Measurements from ENCODE around the gene CELF4. TPM values are rescaled to one million over a fixed set of nuclear protein-coding genes. Genes with fewer than 3 reads are reported as not detected.

Gene CELF4
- total and polyA plus RNA-seq, 7 donors = 0.60 to 5.0 (median 1.8) TPM; not detected in 1

DNA sequence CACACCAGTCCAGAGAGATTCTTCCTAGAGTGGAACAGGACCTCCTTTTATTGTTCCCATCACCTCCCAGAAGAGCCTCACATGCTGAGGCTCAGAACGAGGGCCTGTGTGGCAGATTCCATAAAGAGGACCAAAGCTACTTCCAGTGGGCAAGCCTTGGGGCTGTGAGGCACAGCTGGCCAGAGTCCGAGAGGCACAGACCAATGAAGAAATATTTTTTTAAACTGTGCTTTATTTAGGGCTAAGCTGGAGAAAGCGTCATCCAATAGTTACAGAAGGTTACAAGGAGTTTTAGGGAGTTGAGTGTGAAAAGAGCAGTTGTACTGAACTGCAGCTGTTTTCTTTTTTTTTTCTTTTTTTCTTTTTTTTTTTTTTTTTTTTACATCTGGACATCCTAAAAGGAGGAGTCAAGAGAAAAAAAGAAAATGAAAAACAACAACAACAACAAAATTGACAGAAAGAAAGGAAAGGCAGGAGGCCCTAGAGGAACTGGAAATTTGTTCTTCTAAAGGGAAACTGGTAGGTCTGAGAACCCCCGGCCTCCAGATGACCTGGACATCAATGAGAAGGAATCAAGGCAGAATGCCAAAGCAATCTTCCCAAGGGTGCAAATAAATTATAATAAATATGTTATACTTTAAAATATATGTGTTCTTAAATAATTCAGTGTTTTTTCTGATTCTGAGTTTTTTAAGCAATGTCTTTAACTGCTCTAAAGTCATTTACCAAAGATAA is 322.6 kb downstream of the CELF4 start:
- intact Hi-C loops (cut with DNase I) = no loop called here
- no peaks in the 10 kb centered on the region for H3K36me3 ChIP-seq
- no peak for DNase-seq
- H3K27me3 ChIP-seq = peaks cover 0 to 31% (median 5%) of the 10 kb centered on the region in 3 donors
- H3K4me3 ChIP-seq = no peak overlapping the region
- no peaks in the 10 kb centered on the region for H3K9me3 ChIP-seq
- H3K27ac ChIP-seq = no peak overlapping the region
- WGBS, 2 donors = 81 to 84% methylated on average over 4 of the region's 4 CpGs
- H3K4me1 ChIP-seq = no peaks in the 10 kb centered on the region
- TF ChIP-seq EP300 (IDR thresholded peaks at IDR 0.05) (no peak), POLR2AphosphoS5 (IDR thresholded peaks at IDR 0.05) (no peak), POLR2A (IDR thresholded peaks at IDR 0.05) (no peak)
- TF ChIP-seq, protein P1, sequence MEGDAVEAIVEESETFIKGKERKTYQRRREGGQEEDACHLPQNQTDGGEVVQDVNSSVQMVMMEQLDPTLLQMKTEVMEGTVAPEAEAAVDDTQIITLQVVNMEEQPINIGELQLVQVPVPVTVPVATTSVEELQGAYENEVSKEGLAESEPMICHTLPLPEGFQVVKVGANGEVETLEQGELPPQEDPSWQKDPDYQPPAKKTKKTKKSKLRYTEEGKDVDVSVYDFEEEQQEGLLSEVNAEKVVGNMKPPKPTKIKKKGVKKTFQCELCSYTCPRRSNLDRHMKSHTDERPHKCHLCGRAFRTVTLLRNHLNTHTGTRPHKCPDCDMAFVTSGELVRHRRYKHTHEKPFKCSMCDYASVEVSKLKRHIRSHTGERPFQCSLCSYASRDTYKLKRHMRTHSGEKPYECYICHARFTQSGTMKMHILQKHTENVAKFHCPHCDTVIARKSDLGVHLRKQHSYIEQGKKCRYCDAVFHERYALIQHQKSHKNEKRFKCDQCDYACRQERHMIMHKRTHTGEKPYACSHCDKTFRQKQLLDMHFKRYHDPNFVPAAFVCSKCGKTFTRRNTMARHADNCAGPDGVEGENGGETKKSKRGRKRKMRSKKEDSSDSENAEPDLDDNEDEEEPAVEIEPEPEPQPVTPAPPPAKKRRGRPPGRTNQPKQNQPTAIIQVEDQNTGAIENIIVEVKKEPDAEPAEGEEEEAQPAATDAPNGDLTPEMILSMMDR (IDR thresholded peaks at IDR 0.05) = no peak

DNA sequence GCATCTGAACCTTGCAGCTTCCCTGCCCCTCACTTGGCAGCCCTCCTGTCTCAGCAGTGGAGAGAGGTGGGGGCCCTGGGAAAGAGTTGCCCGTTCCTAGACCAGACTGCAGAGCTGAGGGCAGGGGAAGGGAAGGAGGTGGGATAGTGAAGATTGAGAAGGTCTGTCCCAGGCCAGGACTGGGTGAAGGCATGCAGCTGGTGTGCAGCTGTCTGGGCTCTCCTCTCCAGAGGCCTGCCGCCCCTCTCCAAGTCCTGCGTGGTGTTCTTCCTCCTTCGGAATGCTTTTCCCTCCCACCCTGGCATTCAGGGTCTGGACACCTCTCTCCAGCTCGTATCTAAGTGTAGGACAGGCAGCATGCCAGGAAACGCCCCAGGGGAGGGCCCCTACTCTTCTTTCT is 323.5 kb downstream of the CELF4 start:
- TF ChIP-seq, protein P1 (IDR thresholded peaks at IDR 0.05) = no peak
- TF ChIP-seq EP300 (IDR thresholded peaks at IDR 0.05) = no peak
- TF ChIP-seq POLR2A (IDR thresholded peaks at IDR 0.05) = no peak
- no peak for TF ChIP-seq POLR2AphosphoS5 (IDR thresholded peaks at IDR 0.05)
- Histone ChIP-seq H3K27ac (no peak overlapping the region), H3K27me3 (peaks cover 0 to 27% (median 5%) of the 10 kb centered on the region in 3 donors), H3K4me1 (no peaks in the 10 kb centered on the region), H3K4me3 (no peak overlapping the region), H3K9me3 (no peaks in the 10 kb centered on the region), H3K36me3 (no peaks in the 10 kb centered on the region)
- WGBS, 2 donors = 63 to 70% methylated on average over 6 of the region's 6 CpGs
- intact Hi-C loops (cut with DNase I) = no loop called here
- DNase-seq = no peak

DNA sequence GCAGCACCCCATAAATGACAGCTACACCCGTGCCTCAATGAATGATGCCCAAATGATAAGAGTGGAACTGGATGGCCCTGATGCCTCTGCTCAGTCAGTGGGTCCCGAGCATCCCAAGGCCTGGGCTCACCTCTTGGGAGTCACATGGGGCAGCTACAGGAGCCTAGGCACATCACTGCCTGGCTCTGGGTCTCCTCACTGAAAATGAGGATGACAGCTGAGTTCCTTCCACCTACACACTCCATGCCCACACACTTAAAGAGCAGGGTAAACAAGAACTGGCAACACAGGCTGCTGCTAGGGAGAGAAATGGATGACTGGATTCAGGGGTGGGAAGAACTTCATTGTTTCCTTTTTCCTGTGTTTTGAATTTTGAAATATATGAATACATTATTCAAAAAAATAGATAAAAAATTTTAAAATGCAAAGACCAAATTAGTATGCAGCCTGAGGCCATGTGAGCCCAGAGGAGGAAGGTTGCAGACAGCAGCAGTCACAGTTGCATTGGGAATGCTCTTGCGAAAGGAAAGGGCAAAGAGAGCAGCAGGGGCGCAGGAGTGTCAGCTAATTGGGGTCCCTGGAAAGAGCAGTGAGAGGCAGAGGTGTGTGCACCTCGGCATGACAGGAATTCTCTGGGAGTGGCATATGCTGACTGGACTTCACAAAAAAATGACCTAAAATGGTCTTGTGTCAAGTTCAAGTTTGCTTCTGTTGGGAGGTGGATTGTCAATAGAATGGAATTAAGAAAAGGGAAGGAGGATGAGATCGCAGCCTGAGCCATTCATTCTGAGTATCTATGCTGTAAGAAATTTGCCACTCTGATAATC is 327.1 kb downstream of the CELF4 start:
- no peak overlapping the region for H3K27ac ChIP-seq
- peaks cover 0 to 10% (median 0%) of the 10 kb centered on the region in 3 donors for H3K27me3 ChIP-seq
- DNase-seq = no peak
- intact Hi-C loops (cut with DNase I) = no loop called here
- no peaks in the 10 kb centered on the region for H3K4me1 ChIP-seq
- H3K36me3 ChIP-seq = no peaks in the 10 kb centered on the region
- WGBS, 2 donors = 80 to 85% methylated on average over 6 of the region's 6 CpGs
- no peak overlapping the region for H3K4me3 ChIP-seq
- no peaks in the 10 kb centered on the region for H3K9me3 ChIP-seq
- TF ChIP-seq EP300 (IDR thresholded peaks at IDR 0.05) = no peak
- TF ChIP-seq, protein P1 (IDR thresholded peaks at IDR 0.05) = no peak
- no peak for TF ChIP-seq POLR2AphosphoS5 (IDR thresholded peaks at IDR 0.05)
- no peak for TF ChIP-seq POLR2A (IDR thresholded peaks at IDR 0.05)

DNA sequence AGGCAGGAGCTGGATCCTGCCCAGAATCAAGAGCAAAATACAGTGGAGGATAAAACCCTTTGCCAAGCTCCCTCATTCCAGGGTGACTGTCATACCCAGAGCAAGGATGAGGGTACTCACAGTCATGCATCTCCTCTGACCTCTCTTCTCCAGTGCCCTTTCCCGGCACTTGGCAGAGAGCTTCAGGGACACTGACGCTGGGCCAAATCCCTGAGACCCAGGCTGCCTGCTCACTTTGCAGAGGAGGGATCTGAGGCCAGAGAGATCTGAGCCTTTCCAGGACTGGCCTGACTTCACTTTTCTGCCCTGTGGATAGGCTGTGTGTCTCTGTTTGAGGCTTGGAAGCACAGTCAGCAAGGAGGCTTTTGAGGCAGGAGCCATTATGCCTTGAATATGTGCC is 330.0 kb downstream of the CELF4 start:
- no peaks in the 10 kb centered on the region for H3K9me3 ChIP-seq
- peaks cover 0 to 11% (median 0%) of the 10 kb centered on the region in 4 donors for H3K4me1 ChIP-seq
- no peaks in the 10 kb centered on the region for H3K27me3 ChIP-seq
- no peak overlapping the region for H3K27ac ChIP-seq
- WGBS, 2 donors = 92 to 96% methylated on average over 2 of the region's 2 CpGs
- TF ChIP-seq POLR2AphosphoS5 (IDR thresholded peaks at IDR 0.05) = no peak
- TF ChIP-seq, protein P1 (IDR thresholded peaks at IDR 0.05) = no peak
- no peak for TF ChIP-seq EP300 (IDR thresholded peaks at IDR 0.05)
- TF ChIP-seq POLR2A (IDR thresholded peaks at IDR 0.05) = no peak
- H3K36me3 ChIP-seq = no peaks in the 10 kb centered on the region
- DNase-seq = no peak
- no peak overlapping the region for H3K4me3 ChIP-seq
- intact Hi-C loops (cut with DNase I) = no loop called here
